ENCODE results near the gene AP3D1.

DNA sequence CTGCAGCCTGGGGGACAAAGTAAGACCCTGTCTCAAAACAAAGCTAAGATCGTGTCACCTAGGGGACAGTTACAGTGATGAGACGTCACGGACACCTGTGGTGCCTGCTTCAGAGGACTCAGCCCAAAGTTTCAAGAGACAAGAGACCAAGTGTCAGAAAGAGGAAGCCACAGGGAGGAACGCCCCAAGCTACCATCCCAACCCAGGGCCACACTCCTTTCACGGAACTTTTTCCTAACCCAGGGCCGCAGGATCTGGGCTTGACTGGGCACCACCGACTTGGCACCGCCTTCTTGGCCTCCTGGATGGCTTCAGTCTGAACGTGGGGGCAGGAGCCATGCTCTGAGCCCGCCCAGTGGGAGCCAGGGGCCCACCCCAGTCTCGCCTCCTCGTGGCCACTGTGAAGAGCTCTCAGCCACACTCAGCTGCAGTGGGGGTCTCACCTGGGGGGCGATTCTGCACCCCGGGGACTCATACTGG is 63.7 kb downstream of the AP3D1 start:
- no peak for TF ChIP-seq PAX5 (IDR thresholded peaks at IDR 0.05; ENCODE audit: insufficient read depth, low read length, severe bottlenecking)
- peak; percentile 47; the same call in 1 of the 2 replicates for TF ChIP-seq POLR2A (IDR thresholded peaks at IDR 0.05; ENCODE audit: low read depth, low read length)
- no peak for TF ChIP-seq POLR2AphosphoS5 (IDR thresholded peaks at IDR 0.05; ENCODE audit: low read depth, low read length)
- no peak for TF ChIP-seq TAF1 (IDR thresholded peaks at IDR 0.05; ENCODE audit: low read depth, low read length)

Measured in GM12891 (cell line).